H9 (cell line): ENCODE measurements around the gene MSI2. TPM values are rescaled to one million over a fixed set of nuclear protein-coding genes. Genes with fewer than 3 reads are reported as not detected.
A peak's percentile ranks its signal among the peaks of the same experiment; 100 is the strongest.

Source experiments
- DNase-seq: peaks from one replicate; pipeline ENCODE4 v3.0.0-alpha.2; 2017
- H2AFZ ChIP-seq: one replicate; pipeline ENCODE4 v1.6.1; 2013; ENCODE audit warnings: mild to moderate bottlenecking, low read length, control low read depth, moderate library complexity
- H2AK5ac ChIP-seq: 2 replicates; pipeline ENCODE4 v1.6.1; 2013; ENCODE audit warnings: low read length, control low read depth, mixed read lengths; ENCODE audit not compliant: insufficient read length
- H2BK120ac ChIP-seq: one replicate; pipeline ENCODE4 v1.6.1; 2013; ENCODE audit warnings: low read depth, mild to moderate bottlenecking, low read length, control low read depth, inconsistent platforms; ENCODE audit not compliant: poor library complexity, severe bottlenecking
- H2BK12ac ChIP-seq: 2 replicates; pipeline ENCODE4 v1.6.1; 2013; ENCODE audit warnings: low read length, control low read depth, mixed read lengths, low read depth; ENCODE audit not compliant: insufficient read length
- H2BK15ac ChIP-seq: 2 replicates; pipeline ENCODE4 v1.6.1; 2013; ENCODE audit warnings: low read depth, low read length, control low read depth
- H2BK20ac ChIP-seq: one replicate; pipeline ENCODE4 v1.6.1; 2013; ENCODE audit warnings: low read depth, mild to moderate bottlenecking, low read length, control low read depth, inconsistent platforms; ENCODE audit not compliant: poor library complexity, severe bottlenecking
- H2BK5ac ChIP-seq: 2 replicates; pipeline ENCODE4 v1.6.1; 2013; ENCODE audit warnings: low read length, control low read depth, mixed read lengths; ENCODE audit not compliant: insufficient read length
- H3K14ac ChIP-seq: 2 replicates; pipeline ENCODE4 v1.6.1; 2013; ENCODE audit warnings: low read length, control low read depth; ENCODE audit not compliant: insufficient read depth
- H3K18ac ChIP-seq: 2 replicates; pipeline ENCODE4 v1.6.1; 2013; ENCODE audit warnings: low read depth, mild to moderate bottlenecking, mixed read lengths, low read length, control low read depth; ENCODE audit not compliant: insufficient read length
- H3K23ac ChIP-seq: 2 replicates; pipeline ENCODE4 v1.6.1; 2013; ENCODE audit warnings: low read length, control low read depth, mixed read lengths, low read depth; ENCODE audit not compliant: insufficient read length
- H3K23me2 ChIP-seq: 2 replicates; pipeline ENCODE4 v1.6.1; 2013; ENCODE audit warnings: low read depth, mild to moderate bottlenecking, mixed read lengths, low read length, control low read depth; ENCODE audit not compliant: insufficient read length, poor library complexity, severe bottlenecking
- H3K27ac ChIP-seq: 2 replicates; pipeline ENCODE4 v1.5.1; 2013; ENCODE audit warnings: low read length, control low read depth, mixed read lengths, low read depth; ENCODE audit not compliant: insufficient read length
- H3K27me3 ChIP-seq: 2 replicates; pipeline ENCODE4 v1.6.1; 2013; ENCODE audit warnings: low read length, control low read depth, inconsistent platforms; ENCODE audit not compliant: insufficient read depth
- H3K4ac ChIP-seq: 2 replicates; pipeline ENCODE4 v1.6.1; 2013; ENCODE audit warnings: low read depth, mild to moderate bottlenecking, control low read depth, inconsistent platforms, low read length, moderate library complexity
- H3K4me1 ChIP-seq: 2 replicates; pipeline ENCODE4 v1.6.1; 2013; ENCODE audit warnings: low read length, control low read depth, inconsistent platforms; ENCODE audit not compliant: insufficient read depth
- H3K4me2 ChIP-seq: 2 replicates; pipeline ENCODE4 v1.6.1; 2013; ENCODE audit warnings: low read length, control low read depth, mixed read lengths; ENCODE audit not compliant: insufficient read length, insufficient read depth
- H3K56ac ChIP-seq: 2 replicates; pipeline ENCODE4 v1.6.1; 2013; ENCODE audit warnings: low read depth, mild to moderate bottlenecking, mixed read lengths, low read length, control low read depth; ENCODE audit not compliant: insufficient read length
- H3K79me1 ChIP-seq: 2 replicates; pipeline ENCODE4 v1.6.1; 2013; ENCODE audit warnings: low read depth, mild to moderate bottlenecking, moderate library complexity, low read length, control low read depth, inconsistent platforms; ENCODE audit not compliant: insufficient read depth, poor library complexity, severe bottlenecking
- H3K79me2 ChIP-seq: 2 replicates; pipeline ENCODE4 v1.6.1; 2013; ENCODE audit warnings: low read length, control low read depth, inconsistent platforms; ENCODE audit not compliant: insufficient read depth
- H3K9ac ChIP-seq: 2 replicates; pipeline ENCODE4 v1.6.1; 2013; ENCODE audit warnings: low read length, control low read depth, mixed read lengths; ENCODE audit not compliant: insufficient read length; ENCODE audit errors: extremely low read depth
- H3K9me3 ChIP-seq: one replicate; pipeline ENCODE4 v1.6.1; 2013; ENCODE audit warnings: low read depth, low read length, inconsistent platforms; ENCODE audit not compliant: control insufficient read depth
- H3T11ph ChIP-seq: one replicate; pipeline ENCODE4 v1.6.1; 2013; ENCODE audit warnings: mild to moderate bottlenecking, low read length, control low read depth, inconsistent platforms
- H4K20me1 ChIP-seq: one replicate; pipeline ENCODE4 v1.6.1; 2013; ENCODE audit not compliant: control insufficient read depth, insufficient read length, insufficient read depth
- H4K5ac ChIP-seq: 2 replicates; pipeline ENCODE4 v1.6.1; 2013; ENCODE audit warnings: low read depth, mild to moderate bottlenecking, mixed read lengths, low read length, control low read depth; ENCODE audit not compliant: insufficient read length
- H4K8ac ChIP-seq: replicated peaks from 2 replicates; pipeline ENCODE4 v1.6.1; 2013; ENCODE audit warnings: low read length, control low read depth, mixed read lengths, low read depth; ENCODE audit not compliant: insufficient read length
- H4K91ac ChIP-seq: 2 replicates; pipeline ENCODE4 v1.6.1; 2013; ENCODE audit warnings: low read depth, mild to moderate bottlenecking, moderate library complexity, mixed read lengths, low read length, control low read depth; ENCODE audit not compliant: insufficient read length
- H3K27ac Mint-ChIP-seq, 3 experiments: 2 replicates in 2 of 3; 3 replicates in 1 of 3; pipeline ENCODE4 v1.8.0; 2020 to 2021; ENCODE audit warnings: mixed read lengths in 3 of 3, mild to moderate bottlenecking in 1 of 3, moderate library complexity in 1 of 3
- H3K27me3 Mint-ChIP-seq: 2 replicates; pipeline ENCODE4 v1.8.0; 2021; ENCODE audit warnings: low read depth, mild to moderate bottlenecking, moderate library complexity, mixed read lengths
- H3K36me3 Mint-ChIP-seq, 3 experiments: 2 replicates in 2 of 3; 3 replicates in 1 of 3; pipeline ENCODE4 v1.8.0; 2020 to 2021; ENCODE audit warnings: low read depth in 3 of 3, mixed read lengths in 3 of 3; ENCODE audit not compliant: insufficient read depth in 1 of 3
- H3K4me1 Mint-ChIP-seq, 2 experiments: 2 replicates each; pipeline ENCODE4 v1.8.0; 2020; ENCODE audit warnings: mixed read lengths in 2 of 2
- H3K4me3 Mint-ChIP-seq, 2 experiments: 2 replicates in 1 of 2; 3 replicates in 1 of 2; pipeline ENCODE4 v1.8.0; 2020 to 2021; ENCODE audit warnings: mild to moderate bottlenecking in 2 of 2, mixed read lengths in 2 of 2, moderate library complexity in 1 of 2
- H3K9me3 Mint-ChIP-seq, 2 experiments: 2 replicates in 1 of 2; 3 replicates in 1 of 2; pipeline ENCODE4 v1.8.0; 2020; ENCODE audit warnings: mild to moderate bottlenecking in 2 of 2, mixed read lengths in 2 of 2, moderate library complexity in 1 of 2
- WGBS: extraction: QIAGEN DNeasy Blood & Tissue Kit; methylation state at CpG from one replicate; pipeline ENCODE4 v1.1.7; 2013; ENCODE audit warnings: missing lambda C conversion rate, low lambda C conversion rate, mixed read lengths; ENCODE audit not compliant: insufficient read length; ENCODE audit errors: extremely low coverage; 5-methylcytosine and 5-hydroxymethylcytosine counted together
- total RNA-seq: library from RNA; stranded (reverse); gene quantifications from 2 replicates; pipeline ENCODE4 v1.2.1, GENCODE V29; 2021
- TF ChIP-seq, protein P1 (sequence below): fragments of 200-600 bp; sonication (generic); conservative IDR thresholded peaks from 3 replicates; pipeline ENCODE4 v1.8.0; 2021; ENCODE audit warnings: antibody characterized with exemption, mild to moderate bottlenecking

Gene MSI2
- total RNA-seq, 1 experiment from 2014 or later = 98.5 TPM

DNA sequence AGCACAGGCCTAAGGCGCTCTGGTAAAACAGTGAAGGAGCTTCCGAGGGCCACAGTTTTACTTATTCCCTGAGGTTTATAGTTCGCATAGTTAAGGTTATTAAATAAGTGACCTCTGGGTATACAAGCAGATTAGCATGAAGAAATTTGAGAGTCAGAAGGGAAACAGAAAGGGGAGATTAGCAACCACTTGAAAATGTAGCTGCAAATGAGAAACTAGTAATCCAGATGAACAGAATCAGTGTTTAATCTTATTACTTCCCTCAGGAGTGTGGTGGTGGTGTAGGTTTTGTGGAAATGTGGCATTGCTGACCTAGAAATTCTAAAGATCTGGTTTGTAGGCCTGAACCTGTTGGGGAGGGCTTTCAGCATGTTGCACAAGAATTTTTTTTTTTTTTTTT, 358.4 kb downstream of the MSI2 start:
- WGBS = no CpG with 5 or more reads among the region's 3 CpGs
- Histone ChIP-seq H3K27ac (no peak overlapping the region), H3K27me3 (no peaks in the 10 kb centered on the region), H2AFZ (no peak overlapping the region), H4K5ac (no peak overlapping the region), H3T11ph (no peak overlapping the region), H3K79me2 (no peaks in the 10 kb centered on the region), H2BK20ac (no peak overlapping the region), H3K23ac (no peak overlapping the region), H3K79me1 (no peaks in the 10 kb centered on the region), H2AK5ac (no peak overlapping the region), H3K56ac (no peak overlapping the region), H2BK15ac (no peak overlapping the region), H3K9me3 (no peaks in the 10 kb centered on the region), H4K91ac (no peak overlapping the region), H4K20me1 (no peaks in the 10 kb centered on the region), H3K9ac (no peak overlapping the region), H2BK120ac (no peak overlapping the region), H2BK12ac (no peak overlapping the region), H4K8ac (no peak overlapping the region), H3K4me1 (peaks cover 3% of the 10 kb centered on the region; the same call in 1 of the 2 replicates), H3K4ac (no peak overlapping the region), H3K14ac (no peak overlapping the region), H2BK5ac (no peak overlapping the region), H3K18ac (no peak overlapping the region), H3K23me2 (no peaks in the 10 kb centered on the region), H3K4me2 (no peak overlapping the region)
- H3K27ac Mint-ChIP-seq = peak overlapping the region in 1 of 3 experiments; percentile 56; a peak in 2 of 7 replicates
- no peaks in the 10 kb centered on the region; the same call in 1 of the 2 replicates for H3K27me3 Mint-ChIP-seq
- H3K4me3 Mint-ChIP-seq = no peak overlapping the region
- peaks cover 36 to 42% of the 10 kb centered on the region in 2 experiments for H3K4me1 Mint-ChIP-seq
- TF ChIP-seq, protein P1, sequence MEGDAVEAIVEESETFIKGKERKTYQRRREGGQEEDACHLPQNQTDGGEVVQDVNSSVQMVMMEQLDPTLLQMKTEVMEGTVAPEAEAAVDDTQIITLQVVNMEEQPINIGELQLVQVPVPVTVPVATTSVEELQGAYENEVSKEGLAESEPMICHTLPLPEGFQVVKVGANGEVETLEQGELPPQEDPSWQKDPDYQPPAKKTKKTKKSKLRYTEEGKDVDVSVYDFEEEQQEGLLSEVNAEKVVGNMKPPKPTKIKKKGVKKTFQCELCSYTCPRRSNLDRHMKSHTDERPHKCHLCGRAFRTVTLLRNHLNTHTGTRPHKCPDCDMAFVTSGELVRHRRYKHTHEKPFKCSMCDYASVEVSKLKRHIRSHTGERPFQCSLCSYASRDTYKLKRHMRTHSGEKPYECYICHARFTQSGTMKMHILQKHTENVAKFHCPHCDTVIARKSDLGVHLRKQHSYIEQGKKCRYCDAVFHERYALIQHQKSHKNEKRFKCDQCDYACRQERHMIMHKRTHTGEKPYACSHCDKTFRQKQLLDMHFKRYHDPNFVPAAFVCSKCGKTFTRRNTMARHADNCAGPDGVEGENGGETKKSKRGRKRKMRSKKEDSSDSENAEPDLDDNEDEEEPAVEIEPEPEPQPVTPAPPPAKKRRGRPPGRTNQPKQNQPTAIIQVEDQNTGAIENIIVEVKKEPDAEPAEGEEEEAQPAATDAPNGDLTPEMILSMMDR = no peak
- H3K36me3 Mint-ChIP-seq = peaks cover 18 to 23% (median 21%) of the 10 kb centered on the region in 3 experiments
- H3K9me3 Mint-ChIP-seq = peaks cover 6 to 8% of the 10 kb centered on the region in 2 experiments; a peak in 3 of 5 replicates
- DNase-seq = no peak
